Stimulated activated CD4-positive, alpha-beta T cell treated with anti-CD3 and anti-CD28 coated beads, Interleukin-12 subunit alpha, Interleukin-12 subunit beta, amount 100 ng/mL, for 48 hours (primary cell): ENCODE results near the gene SH2D3C.

ENCODE experiments used
- DNase-seq, 3 donors: peaks; one replicate each; pipeline ENCODE4 v3.0.0-alpha.2; 2020; ENCODE audit warnings: low read depth in 2 of 3, low spot score in 1 of 3

SH2D3C gene

GRCh38 chr9:127721391-127721821 lies 57.1 kb downstream of the SH2D3C start:
- DNase-seq: no peak

DNA sequence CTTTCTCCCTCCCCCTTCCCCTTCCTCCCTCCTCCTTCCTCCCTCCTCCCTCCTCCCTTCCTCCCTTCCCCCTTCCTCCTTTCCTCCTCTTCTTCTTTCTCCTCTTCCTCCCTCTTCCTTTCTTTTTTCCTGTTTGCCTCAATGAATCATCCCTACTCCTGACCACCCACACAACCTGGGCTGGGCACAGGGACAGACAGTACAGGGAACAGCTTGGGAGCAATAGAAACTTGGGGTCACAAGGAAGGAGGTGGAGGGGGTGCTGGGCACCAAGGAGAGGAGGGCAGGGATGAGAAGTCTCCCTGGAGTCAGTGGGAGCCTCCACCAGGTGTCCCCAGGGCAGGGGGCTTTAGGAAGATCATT lies 57.6 kb downstream of the SH2D3C start:
- DNase-seq: no peak

DNA sequence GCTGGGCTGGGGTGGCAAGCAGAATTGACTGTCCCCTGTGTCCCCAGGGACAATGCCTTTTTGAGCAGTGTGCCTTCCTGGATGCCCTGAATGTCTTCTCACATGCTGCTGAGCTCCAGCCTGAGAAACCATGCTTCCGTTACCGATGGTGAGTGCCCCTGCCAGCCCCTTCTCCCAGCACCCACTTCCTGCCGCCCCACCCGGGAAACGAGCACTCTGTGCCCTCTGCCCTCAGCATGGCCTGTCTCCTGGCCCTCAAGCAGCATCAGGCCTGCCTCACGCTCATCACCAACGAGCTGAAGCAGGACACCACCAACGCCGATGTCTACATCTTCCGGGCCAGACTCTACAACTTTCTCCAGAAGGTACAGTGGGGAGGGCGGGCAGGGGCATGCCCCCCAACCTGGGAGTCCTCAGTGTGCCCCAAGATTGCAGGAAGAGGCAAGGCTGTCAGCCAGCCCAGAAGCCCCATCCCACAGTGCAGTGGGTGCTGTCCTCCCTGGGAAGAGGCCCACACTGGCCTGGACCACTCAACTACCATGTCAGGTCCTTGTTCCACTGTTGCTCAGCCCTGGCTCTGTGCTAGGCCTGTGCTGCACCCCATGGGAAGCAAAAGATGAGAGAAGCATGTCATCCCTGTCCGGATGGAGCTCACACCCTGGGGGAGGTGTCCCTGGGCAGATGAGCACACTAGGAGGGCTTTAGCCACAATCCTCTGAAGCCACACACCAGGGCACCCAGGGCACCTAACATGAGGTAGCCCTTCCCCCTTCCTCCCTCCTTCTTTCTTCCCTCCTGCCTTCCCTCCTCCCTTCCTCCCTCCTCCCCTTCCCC lies 58.2 kb downstream of the SH2D3C start:
- DNase-seq: no peak

DNA sequence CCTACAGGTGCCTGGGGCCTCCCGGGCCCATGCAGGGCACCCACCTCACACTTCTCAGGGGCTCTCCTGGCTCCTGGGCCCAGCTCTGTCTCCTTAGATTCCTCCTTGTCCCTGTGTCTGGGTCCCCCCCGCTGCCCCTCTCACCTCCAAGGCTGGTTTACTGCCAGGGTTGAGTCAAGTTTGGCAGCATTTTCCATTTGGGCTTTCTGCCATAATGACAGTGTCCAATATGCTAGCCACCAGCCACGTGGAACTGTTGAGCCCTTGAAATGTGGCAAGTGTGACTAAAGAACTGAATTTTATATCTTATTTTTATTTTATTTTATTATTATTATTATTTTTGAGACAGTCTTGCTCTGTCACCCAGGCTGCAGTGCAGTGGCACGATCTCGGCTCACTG lies 60.7 kb downstream of the SH2D3C start:
- no peak for DNase-seq

DNA sequence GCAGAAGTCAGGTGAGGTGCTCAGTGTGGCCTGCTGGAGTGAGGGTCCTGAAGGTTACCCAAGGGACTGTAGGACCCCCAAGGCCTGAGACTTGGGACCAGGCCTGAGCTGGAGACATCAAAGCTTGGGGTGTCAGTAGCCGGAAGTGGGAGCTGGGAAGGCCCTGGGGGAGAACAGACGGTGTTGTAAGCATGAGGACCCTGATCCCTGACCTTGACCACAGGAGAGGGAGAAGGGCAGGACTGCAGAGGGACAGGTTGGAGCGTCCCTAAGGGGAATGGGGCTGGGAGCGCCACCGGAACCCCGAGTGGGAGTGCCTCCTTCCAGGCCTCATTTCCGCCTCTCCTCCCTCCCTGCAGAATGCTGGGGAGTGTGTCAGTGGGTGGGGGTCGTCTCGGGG lies 62.1 kb downstream of the SH2D3C start:
- no peak for DNase-seq

DNA sequence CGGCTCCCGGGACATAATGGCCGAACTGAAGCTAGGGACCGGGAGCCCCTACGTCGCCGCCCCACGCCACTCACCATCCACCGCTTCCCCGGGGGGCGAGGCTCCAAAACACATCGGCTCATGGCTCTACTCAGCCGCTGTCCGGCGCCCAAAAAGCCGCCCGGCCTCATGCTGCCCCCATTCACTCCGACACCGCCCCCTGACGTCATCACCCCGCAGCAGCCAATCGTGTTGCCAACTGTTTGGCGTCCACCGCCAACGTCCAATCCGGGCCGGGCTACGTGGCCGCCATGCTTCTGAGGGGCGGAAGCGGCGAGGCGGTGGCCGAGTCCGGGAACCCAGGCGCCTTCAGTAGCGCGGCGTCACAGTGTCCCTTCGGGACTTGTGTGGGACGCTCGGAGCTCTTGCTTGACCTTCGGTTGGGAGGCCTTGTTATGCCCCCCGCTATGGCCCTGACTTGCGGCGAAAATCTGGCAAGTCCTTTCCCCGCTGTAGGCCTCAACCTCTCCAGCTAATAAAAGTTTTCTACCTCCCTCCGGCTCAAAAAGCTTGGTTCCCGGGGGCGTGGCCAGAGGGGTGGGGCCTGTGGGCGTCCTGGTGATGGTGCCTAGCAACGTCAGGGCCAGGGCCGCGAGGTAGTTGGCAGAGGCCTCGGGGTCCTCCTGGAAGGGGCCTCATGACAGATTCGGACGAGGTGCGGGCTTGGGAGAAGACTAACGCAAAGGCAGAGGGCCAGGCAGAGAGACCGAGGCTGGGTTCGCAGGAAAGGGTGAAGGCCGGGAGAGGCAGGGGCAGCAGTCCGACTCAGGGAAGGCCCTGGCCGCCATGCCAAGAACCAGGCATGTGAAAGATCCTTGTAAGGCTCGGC lies 62.8 kb downstream of the SH2D3C start, which contains the start of the genes PTRH1 and TTC16:
Gene PTRH1 (minus strand): TSS at position 194 of the 868 bp plus-strand sequence. CDS start 24 bp downstream, at position 170.
Gene TTC16 (plus strand): TSS at position 610 of the 868 bp plus-strand sequence. CDS start 67 bp downstream, at position 677.
- peak; percentile 91 to 98 (median 96) for DNase-seq

GRCh38 chr9:127714951-127715469 lies 63.5 kb downstream of the SH2D3C start:
- DNase-seq: no peak

GRCh38 chr9:127714020-127714750 lies 64.3 kb downstream of the SH2D3C start:
- DNase-seq: no peak

GRCh38 chr9:127712867-127713266 lies 65.6 kb downstream of the SH2D3C start:
- DNase-seq: no peak

DNA sequence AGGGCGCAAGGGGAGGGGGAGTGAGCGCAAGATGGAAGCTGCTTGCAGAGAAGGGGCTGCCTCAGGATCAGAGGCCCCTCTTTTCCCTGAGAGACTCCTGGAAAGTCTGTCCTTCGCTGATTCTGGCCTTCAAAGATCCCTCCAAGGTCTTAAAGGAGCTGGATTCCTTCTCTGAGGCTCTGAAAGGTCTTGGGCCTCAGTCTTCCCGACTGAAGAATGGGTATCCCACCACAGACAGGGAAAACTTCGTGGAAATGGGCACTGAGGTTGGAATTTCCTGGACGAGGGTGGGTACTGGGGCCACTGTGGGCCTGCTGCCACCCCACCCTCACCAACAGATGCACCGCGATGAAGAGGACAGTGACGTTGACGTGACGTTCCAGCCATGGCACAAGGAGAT lies 66.1 kb downstream of the SH2D3C start:
- no peak for DNase-seq

- DNase-seq: no peak
Observed at GRCh38 chr9:127711831-127712274, 66.6 kb downstream of the SH2D3C start.

GRCh38 chr9:127711226-127711701 lies 67.2 kb downstream of the SH2D3C start:
- DNase-seq: no peak

GRCh38 chr9:127710204-127710783 lies 68.2 kb downstream of the SH2D3C start:
- DNase-seq: no peak

- no peak for DNase-seq
Observed at GRCh38 chr9:127708952-127709587, 69.4 kb downstream of the SH2D3C start.

DNA sequence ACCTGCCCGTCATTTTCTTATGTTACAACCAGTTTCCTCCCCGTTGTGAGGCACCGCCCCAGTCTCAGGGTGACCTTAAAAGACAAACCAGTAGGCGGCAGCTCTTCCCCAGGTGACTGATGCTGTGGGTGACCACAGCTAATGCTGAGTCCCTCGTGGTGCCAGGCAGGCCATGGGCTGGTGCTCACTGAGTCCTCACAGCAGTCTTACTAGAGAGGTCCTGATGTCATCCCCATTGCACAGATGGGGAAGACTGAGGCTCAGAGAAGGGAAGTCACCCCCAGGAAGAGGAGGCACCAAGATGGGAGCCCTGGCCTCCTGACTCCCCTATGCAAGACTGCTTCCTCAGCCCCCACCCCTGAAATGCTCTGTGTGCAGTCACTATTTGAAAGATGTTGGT lies 70.7 kb downstream of the SH2D3C start:
- DNase-seq: peak in 1 of 3 donors; percentile 15

DNA sequence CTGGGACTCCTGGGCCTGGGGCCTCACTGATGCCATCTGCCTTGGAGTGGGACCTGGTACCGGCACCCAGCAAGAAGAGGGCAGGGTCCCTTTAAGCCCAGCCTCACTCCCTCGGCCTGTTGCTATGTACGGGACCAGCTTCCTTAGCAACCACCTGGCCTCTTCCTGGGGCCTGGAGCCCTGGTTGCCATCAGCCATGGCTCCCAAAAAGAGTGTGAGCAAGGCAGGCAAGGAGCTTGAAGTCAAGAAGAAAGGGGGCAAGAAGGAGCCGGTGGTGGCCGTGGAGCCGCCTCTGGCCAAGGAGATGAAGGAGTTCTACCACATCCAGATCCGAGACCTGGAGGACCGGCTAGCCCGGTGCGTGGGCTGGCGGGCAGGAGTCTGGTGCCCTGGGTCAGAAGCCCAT lies 71.6 kb downstream of the SH2D3C start, which contains the start of gene CFAP157:
Gene CFAP157 (plus strand): TSS at position 153 of the 406 bp plus-strand sequence. CDS start 44 bp downstream, at position 197.
- DNase-seq: no peak

GRCh38 chr9:127705577-127706379 lies 72.7 kb downstream of the SH2D3C start:
- no peak for DNase-seq

- no peak for DNase-seq
Observed at GRCh38 chr9:127703289-127703946, 75.0 kb downstream of the SH2D3C start.
